ENCODE measurements around the gene GRIK2. TPM values are rescaled to one million over a fixed set of nuclear protein-coding genes. Genes with fewer than 3 reads are reported as not detected.

The GRIK2 gene
- total and polyA plus RNA-seq, 11 donors: 0.33 to 7.0 (median 3.9) TPM

- no peaks in the 10 kb centered on the region for H3K36me3 ChIP-seq
- intact Hi-C loops (cut with DNase I): no loop called here
- WGBS, 4 donors: 85 to 89% (median 86%) methylated on average over 1 of the region's 1 CpG
- no peak for TF ChIP-seq POLR2A (IDR thresholded peaks at IDR 0.05)
- TF ChIP-seq, protein P1, sequence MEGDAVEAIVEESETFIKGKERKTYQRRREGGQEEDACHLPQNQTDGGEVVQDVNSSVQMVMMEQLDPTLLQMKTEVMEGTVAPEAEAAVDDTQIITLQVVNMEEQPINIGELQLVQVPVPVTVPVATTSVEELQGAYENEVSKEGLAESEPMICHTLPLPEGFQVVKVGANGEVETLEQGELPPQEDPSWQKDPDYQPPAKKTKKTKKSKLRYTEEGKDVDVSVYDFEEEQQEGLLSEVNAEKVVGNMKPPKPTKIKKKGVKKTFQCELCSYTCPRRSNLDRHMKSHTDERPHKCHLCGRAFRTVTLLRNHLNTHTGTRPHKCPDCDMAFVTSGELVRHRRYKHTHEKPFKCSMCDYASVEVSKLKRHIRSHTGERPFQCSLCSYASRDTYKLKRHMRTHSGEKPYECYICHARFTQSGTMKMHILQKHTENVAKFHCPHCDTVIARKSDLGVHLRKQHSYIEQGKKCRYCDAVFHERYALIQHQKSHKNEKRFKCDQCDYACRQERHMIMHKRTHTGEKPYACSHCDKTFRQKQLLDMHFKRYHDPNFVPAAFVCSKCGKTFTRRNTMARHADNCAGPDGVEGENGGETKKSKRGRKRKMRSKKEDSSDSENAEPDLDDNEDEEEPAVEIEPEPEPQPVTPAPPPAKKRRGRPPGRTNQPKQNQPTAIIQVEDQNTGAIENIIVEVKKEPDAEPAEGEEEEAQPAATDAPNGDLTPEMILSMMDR (IDR thresholded peaks at IDR 0.05): no peak
- H3K4me3 ChIP-seq: no peak overlapping the region
- no peak overlapping the region for H3K27ac ChIP-seq
- H3K27me3 ChIP-seq: no peaks in the 10 kb centered on the region
- DNase-seq (no peak), ATAC-seq (no peak)
- no peaks in the 10 kb centered on the region for H3K9me3 ChIP-seq
- H3K4me1 ChIP-seq: peaks cover 0 to 8% (median 0%) of the 10 kb centered on the region in 12 donors
Measured at GRCh38 chr6:101765281-101765680, 371.8 kb downstream of the GRIK2 start.

- H3K9me3 ChIP-seq: no peaks in the 10 kb centered on the region
- intact Hi-C loops (cut with DNase I): no loop called here
Measured at GRCh38 chr6:101770116-101770515, 376.6 kb downstream of the GRIK2 start.

GRCh38 chr6:101776919-101777350 is 383.4 kb downstream of the GRIK2 start:
- Histone ChIP-seq H3K4me3 (no peak overlapping the region), H3K27ac (peak overlapping the region in 1 of 12 donors; percentile 1), H3K9me3 (no peaks in the 10 kb centered on the region), H3K4me1 (peaks cover 0 to 11% (median 0%) of the 10 kb centered on the region in 12 donors), H3K27me3 (no peaks in the 10 kb centered on the region), H3K36me3 (no peaks in the 10 kb centered on the region)
- ATAC-seq: peak in 3 of 4 donors; percentile 68 to 75 (median 70)
- TF ChIP-seq, protein P1 (IDR thresholded peaks at IDR 0.05): no peak
- no peak for TF ChIP-seq POLR2A (IDR thresholded peaks at IDR 0.05)
- intact Hi-C loops (cut with DNase I): no loop called here
- 53 to 72% (median 64%) methylated on average over 6 to 7 of the region's 7 CpGs for WGBS, 4 donors
- peak in 3 of 5 donors; percentile 17 to 36 (median 26) for DNase-seq

More at GRCh38 chr6:101770116-101770515, 376.6 kb downstream of the GRIK2 start:
- TF ChIP-seq, protein P1 (IDR thresholded peaks at IDR 0.05): no peak
- no peak for TF ChIP-seq POLR2A (IDR thresholded peaks at IDR 0.05)
- Histone ChIP-seq H3K27me3 (no peaks in the 10 kb centered on the region), H3K4me1 (no peaks in the 10 kb centered on the region), H3K27ac (no peak overlapping the region), H3K36me3 (no peaks in the 10 kb centered on the region), H3K4me3 (no peak overlapping the region)
- WGBS, 4 donors: 56 to 73% (median 58%) methylated on average over 3 of the region's 3 CpGs
- ATAC-seq: no peak
- no peak for DNase-seq

- ATAC-seq (peak in 2 of 4 donors; percentile 37 to 59), DNase-seq (no peak)
- TF ChIP-seq, protein P1 (IDR thresholded peaks at IDR 0.05): no peak
- no peak for TF ChIP-seq POLR2A (IDR thresholded peaks at IDR 0.05)
- Histone ChIP-seq H3K27ac (peak overlapping the region in 1 of 12 donors; percentile 1), H3K4me3 (no peak overlapping the region), H3K27me3 (no peaks in the 10 kb centered on the region), H3K36me3 (no peaks in the 10 kb centered on the region), H3K4me1 (peaks cover 0 to 11% (median 0%) of the 10 kb centered on the region in 12 donors), H3K9me3 (no peaks in the 10 kb centered on the region)
- 21 to 27% (median 22%) methylated on average over 2 of the region's 2 CpGs for WGBS, 4 donors
- intact Hi-C loops (cut with DNase I): no loop called here
Measured at GRCh38 chr6:101777646-101778045, 384.1 kb downstream of the GRIK2 start.

Measured in heart left ventricle (tissue), 16 donors.